ENCODE measurements around the gene KLK12.

The KLK12 gene

DNA sequence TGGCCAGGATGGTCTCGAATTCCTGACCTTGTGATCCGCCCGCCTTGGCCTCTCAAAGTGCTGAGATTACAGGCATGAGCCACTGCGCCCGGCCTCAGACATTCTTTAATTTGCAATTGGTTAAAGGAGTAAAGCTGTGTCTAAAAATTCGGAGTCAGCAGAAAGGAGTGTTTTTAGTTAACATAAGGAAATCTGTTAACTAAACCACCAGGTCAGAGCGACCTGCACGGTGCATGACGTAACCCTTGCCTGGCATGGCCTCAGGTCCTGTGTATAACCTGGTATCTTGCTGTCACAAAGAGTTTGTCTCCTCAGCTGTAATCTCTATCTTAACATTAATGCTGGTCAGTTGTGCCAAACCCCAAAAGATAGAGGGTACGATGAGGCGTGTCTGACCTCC lies 9.5 kb upstream of the KLK12 start:
- DNase-seq: no peak

DNA sequence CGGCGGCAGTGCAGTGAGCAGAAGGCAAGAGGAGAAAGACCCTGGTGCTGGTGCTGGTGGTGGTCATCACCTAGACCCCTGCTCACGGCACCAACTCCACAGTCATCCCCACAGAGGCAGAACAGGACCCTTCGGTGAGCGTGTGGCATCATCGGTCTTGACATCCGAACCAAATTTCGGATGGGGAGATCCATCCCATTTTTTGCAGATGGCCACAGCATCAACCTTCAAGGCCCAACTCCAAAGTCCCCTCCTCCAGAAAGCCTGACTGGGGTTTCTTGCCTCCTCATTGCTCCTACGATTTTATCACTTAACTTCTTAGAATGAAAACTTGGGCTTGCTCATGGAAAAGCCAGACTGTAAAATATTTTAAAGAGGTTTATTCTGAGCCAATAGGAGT lies 8.7 kb upstream of the KLK12 start:
- DNase-seq: no peak

DNA sequence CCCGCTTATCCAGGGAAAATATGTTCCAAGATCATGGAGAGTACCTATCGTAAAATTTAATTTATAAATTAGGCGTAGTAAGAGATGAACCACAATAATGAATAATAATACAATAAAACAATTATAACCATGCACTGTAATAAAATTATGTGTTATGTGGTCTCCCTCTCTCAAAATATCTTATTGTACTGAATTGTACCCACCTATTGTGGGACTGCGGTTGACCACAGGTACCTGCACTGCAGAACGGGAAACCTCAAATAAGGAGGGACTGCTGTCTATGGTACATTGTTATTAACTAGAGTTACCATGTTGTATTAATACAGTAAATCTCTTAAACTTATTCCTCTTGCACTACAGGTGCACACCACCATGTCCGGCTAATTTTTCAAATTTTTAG lies 5.3 kb upstream of the KLK12 start:
- DNase-seq: no peak

- no peak for DNase-seq
Observed at GRCh38 chr19:51036519-51036918, 1.7 kb upstream of the KLK12 start.

DNA sequence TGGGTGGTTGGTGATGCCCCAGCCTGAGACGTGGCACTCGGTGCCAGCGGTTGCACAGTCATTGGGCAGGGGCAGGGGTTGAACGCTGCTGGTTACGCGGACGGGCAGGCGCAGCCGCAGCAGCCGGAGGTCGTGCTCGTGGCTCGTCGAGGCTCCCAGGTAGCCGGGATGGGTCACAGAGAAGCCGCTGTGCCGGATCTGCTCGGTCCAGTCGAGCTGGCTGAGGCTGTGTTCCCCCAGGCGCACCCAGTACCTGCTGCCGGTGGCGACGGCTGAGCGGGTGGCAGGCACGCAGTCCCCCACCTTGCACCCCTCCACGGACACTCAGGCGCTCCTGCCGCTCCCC lies 2.9 kb downstream of the KLK12 start:
- DNase-seq: no peak

- DNase-seq: no peak
Observed at GRCh38 chr19:51031220-51031879, 3.5 kb downstream of the KLK12 start.

GRCh38 chr19:51030631-51031030 lies 4.2 kb downstream of the KLK12 start:
- no peak for DNase-seq

- DNase-seq: no peak
Observed at GRCh38 chr19:51029718-51030117, 5.1 kb downstream of the KLK12 start.

DNA sequence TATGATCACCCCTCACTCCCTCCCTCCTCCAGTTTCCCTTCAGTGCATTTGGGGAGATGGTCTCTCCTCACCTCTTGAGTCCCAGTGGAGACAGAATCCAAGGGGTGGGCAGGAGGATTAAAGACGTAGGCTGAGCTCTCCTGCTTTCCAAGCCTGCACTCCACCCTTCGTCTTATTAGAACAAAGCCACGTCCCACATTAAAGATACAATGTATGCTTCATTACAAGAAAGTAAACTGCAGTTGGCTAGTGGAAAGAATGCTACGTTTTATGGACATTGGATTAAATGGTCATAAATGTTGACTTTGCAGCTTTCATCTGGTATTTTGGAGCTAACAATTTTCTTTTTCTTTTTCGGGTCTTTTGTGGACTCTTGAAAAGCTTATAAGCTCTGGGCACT lies 6.9 kb downstream of the KLK12 start:
- no peak for DNase-seq

- DNase-seq: peak in 2 of 3 experiments; percentile 22 to 31
Observed at GRCh38 chr19:51027126-51027806, 7.5 kb downstream of the KLK12 start.

DNA sequence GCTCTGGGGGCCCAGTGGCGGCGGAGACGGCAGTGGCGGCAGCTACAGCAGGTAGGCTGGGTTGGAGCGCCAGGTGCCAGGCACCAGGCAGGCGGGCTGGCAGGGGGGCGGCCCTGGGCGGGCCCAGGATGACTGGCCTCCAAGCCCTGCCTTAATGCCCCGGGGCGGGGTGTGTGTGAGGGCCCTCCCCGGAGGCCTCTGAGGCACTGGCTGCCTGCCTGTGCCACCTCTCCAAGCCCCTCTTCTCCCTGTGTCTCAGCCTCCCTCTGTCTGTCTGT lies 8.3 kb downstream of the KLK12 start, which contains the start of gene KLK11:
KLK11 (minus strand) TSS at position 63 of the 278 bp plus-strand sequence. CDS start 985 bp downstream, outside the sequence.
- peak; percentile 66 to 75 (median 71) for DNase-seq

DNA sequence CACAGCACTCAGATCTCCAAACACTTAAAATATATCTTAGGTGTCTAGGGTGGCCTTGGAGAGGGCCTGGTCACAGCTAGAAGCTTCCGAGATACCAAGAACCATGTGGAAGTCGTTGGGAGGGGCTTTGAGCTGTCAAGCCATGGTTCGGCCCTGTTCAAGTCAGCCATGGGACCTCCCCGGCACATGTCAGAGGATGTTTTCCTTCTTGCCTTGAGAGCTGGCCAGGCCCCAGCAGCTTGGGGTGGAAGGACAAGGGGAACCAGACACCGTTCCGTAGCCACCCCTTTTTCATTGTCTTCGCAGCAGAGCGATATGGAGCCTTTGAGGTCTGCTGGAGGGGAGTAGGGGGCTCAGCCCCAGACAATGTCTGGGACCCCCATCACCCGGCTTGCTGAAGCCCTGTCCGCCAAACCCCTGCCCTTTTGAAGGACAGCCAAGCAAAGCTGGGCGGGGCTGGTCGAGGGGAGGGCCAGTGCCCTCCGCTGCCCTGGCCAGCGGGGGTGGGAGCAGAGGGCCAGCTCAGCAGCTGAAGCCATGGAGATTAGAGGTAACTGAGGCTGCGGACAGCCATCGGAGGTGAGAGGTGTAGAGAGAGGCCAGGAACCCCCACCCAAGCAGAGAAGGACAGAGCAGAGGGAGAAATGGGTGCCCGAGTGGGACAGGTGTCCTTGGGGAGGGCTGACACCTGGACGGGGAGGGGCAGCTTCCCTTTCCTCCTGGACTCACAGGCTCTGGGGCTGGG lies 8.8 kb downstream of the KLK12 start:
- no peak for DNase-seq

- peak in 1 of 3 experiments; percentile 37 for DNase-seq
Observed at GRCh38 chr19:51025401-51025800, 9.4 kb downstream of the KLK12 start.

DNA sequence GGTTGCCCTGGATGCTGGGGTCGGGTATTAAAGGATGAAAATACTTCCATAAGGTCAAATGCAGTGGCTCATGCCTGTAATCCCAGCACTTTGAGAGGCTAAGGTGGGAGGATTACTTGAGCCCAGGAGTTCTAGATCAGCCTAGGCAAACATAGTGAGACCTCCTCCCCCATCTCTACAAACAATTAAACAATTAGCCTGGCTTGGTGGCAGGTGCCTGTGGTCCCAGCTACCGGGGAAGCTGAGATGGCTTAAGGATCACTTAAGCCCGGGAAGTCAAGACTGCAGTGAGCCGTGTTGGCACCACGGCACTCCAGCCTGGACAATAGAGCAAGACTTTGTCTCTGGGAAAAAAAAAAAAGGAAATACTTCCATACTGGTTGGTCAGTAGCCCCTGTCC lies 9.9 kb downstream of the KLK12 start:
- DNase-seq: peak; percentile 36 to 90 (median 74)

DNA sequence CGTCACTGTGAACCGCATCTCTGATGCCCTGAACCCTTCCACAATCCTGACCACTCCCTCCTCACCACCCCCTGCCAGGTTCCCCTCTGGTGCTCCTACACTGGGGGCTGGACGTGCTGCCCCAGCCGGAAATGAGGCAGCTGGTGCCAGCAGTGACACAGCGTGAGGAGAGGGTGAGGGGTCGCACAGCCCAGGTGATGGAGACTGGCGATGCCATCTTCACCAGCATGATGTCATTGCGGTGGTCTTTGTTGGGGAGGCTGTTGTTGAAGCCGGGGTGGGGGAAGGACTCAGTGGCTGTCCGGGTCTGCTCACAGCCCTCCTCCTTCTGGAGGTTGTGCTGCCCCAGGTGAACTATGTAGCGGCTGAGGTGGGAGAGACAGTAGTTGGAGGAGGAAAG lies 10.9 kb downstream of the KLK12 start:
- DNase-seq: no peak

DNA sequence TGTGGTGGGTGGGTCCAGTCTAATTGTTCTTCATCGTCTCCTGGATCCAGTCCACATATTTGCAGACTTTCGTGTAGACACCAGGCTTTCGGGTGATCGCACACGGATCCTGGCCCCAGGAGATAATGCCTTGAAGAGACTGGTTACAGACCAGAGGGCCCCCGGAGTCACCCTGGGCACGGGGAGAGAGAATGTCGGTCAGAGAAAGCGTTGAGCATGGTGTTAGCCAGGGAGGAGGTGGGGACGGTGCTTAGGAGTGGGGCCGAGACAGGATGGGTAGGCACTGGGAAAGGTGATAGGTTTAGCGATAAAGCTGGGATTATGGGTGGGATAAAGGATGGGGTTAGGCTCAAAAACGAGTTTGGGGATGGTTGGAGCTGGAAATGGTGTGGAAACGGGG lies 12.3 kb downstream of the KLK12 start:
- DNase-seq: no peak

DNA sequence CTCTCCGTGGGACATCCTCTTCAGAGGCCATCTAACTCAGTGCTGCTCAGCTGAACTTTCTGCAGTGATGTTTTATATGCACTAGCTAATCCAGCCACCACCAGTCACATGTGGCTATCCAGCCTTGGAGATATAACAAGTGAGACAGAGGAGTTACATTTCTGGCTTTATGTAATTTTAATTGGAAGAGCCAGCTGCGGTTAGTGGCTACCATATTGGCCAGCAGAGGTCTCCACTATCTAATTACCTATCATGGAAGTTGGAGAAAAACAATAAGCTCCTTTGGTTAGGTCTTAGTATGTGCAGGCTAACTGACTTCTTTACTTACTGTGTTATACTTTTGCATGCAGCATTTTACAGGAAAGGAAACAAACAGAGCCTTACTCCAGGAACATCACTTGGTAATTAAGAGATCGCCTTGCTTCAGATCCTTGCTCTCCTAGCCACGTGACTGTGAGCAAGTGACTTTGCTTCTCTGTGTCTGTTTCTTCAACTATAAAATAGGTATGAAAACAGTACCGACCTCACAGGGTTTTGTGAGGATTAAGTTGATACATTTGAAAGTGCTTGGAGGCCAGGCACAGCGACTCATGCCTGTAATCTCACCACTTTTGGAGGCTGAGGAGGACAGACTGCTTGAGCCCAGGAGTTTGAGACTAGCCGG lies 13.7 kb downstream of the KLK12 start:
- peak; percentile 13 to 74 (median 71) for DNase-seq

DNA sequence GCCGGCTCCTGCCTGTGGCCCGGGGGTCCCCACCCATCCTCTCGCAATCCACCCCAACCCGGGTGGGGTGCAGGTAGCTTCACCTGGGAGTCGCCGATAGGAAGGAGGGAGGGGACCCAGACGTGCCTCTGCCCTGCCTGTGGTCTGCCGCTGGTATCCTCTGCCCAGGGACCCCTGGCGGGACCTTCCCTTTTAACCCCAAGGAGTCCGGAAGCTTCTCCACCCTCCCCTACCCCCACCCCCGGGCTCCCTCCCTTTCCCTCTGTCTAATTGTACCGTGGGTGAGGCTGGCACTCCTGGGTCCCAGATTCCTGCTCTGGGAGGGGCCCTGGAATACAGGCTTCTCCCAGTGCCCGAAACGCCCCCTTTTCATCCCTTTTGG lies 15.3 kb downstream of the KLK12 start, which contains the start of gene KLK10:
KLK10 (minus strand) TSS at position 166 of the 382 bp plus-strand sequence. CDS start 579 bp downstream, outside the sequence.
- no peak for DNase-seq

DNA sequence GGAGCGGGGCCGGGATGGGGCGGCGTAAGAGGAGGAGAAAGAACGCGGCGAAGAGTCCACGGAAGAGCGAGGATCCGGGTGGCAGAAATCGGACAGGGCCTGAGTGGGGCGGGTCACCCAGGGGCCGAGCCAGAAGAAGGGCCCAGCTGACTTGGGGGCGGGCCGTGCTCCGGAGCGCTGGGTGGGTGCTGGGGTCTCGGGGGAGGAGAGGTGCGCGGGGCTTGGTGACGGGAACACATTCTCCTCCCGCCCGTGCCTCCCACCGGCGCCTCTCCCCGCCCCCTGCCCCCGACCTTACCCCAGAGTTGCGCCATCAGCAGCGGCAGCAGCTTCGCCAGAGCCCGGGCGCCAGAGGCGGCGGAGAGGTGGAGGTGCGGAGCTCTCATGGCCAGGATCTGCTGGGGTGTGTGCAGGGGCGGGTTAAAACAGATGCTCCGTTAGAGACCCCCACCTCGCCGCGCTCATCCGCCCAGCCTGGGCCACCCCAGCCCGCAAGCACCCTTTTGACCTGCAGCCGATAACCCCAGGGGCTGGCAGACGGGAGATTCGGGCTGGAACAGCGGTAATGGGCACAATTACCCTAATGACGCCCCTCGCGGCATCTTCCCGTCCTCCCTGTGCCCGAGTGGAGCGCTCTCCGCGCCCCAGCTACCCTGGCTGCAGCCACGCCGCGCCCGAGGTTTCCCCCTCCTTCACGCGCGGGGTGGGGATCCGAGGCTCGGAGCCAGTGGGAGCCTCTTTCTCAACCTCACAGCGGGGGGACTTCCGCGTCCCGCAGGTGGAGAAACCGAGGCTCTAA lies 15.9 kb downstream of the KLK12 start:
- DNase-seq: peak in 2 of 3 experiments; percentile 13 to 51

- DNase-seq: peak in 2 of 3 experiments; percentile 32 to 74
Observed at GRCh38 chr19:51016798-51017683, 17.8 kb downstream of the KLK12 start.

- DNase-seq: no peak
Observed at GRCh38 chr19:51015691-51016267, 19.0 kb downstream of the KLK12 start.
